Thymus (tissue), 11 donors: ENCODE data around the gene COG2. TPM values are rescaled to one million over a fixed set of nuclear protein-coding genes. Genes with fewer than 3 reads are reported as not detected.

Experiments used
- DNase-seq, 9 donors: peaks; one replicate each; pipeline ENCODE4 v3.0.0-alpha.2; 2013; ENCODE audit warnings: low spot score in 9 of 9, low read depth in 6 of 9, missing footprints in 1 of 9
- H3K27ac ChIP-seq, 2 donors: one replicate each; pipeline ENCODE4 v1.5.1; 2013; ENCODE audit warnings: control low read depth in 1 of 2, low read depth in 1 of 2, low read length in 1 of 2, mild to moderate bottlenecking in 1 of 2, moderate library complexity in 1 of 2
- H3K27me3 ChIP-seq, 2 donors: one replicate each; pipeline ENCODE4 v1.5.1; 2013; ENCODE audit warnings: low read length in 1 of 2; ENCODE audit not compliant: control insufficient read depth in 2 of 2, insufficient read depth in 1 of 2
- H3K36me3 ChIP-seq, 2 donors: one replicate each; pipeline ENCODE4 v1.5.1; 2013; ENCODE audit warnings: low read length in 1 of 2, mild to moderate bottlenecking in 1 of 2, moderate library complexity in 1 of 2; ENCODE audit not compliant: control insufficient read depth in 2 of 2, insufficient read depth in 2 of 2
- H3K4me1 ChIP-seq, 2 donors: one replicate each; pipeline ENCODE4 v1.5.1; 2013; ENCODE audit warnings: low read length in 2 of 2; ENCODE audit not compliant: control insufficient read depth in 2 of 2, insufficient read depth in 2 of 2
- H3K4me3 ChIP-seq, 2 donors: one replicate each; pipeline ENCODE4 v1.5.1; 2013; ENCODE audit warnings: low read length in 2 of 2, control low read depth in 1 of 2, mild to moderate bottlenecking in 1 of 2
- H3K9me3 ChIP-seq, 2 donors: one replicate each; pipeline ENCODE4 v1.5.1; 2013; ENCODE audit warnings: low read length in 1 of 2, mild to moderate bottlenecking in 1 of 2; ENCODE audit not compliant: control insufficient read depth in 2 of 2, insufficient read depth in 1 of 2
- WGBS: extraction: QIAGEN DNeasy Blood & Tissue Kit; methylation state at CpG from one replicate; pipeline ENCODE4 v1.1.7; 2013; 5-methylcytosine and 5-hydroxymethylcytosine counted together
- polyA plus RNA-seq: library from polyadenylated mRNA; stranded (reverse); fragments of 200-250 nt; gene quantifications from one replicate; pipeline ENCODE4 v1.2.3, GENCODE V29; 2013
- total RNA-seq: library from RNA; stranded (reverse); fragments of 120-200 nt; gene quantifications from one replicate; pipeline ENCODE4 v1.2.4, GENCODE V29; 2013
- donor health status: healthy.

COG2 gene
- total and polyA plus RNA-seq, 2 donors = 20.1 to 27.1 TPM

GRCh38 chr1:230690101-230690500 lies 47.8 kb downstream of the COG2 start:
- peaks cover 46 to 80% of the 10 kb centered on the region in 2 donors for H3K36me3 ChIP-seq
- 98% methylated on average over 9 of the region's 9 CpGs for WGBS
- H3K4me1 ChIP-seq = no peaks in the 10 kb centered on the region
- H3K27ac ChIP-seq = no peak overlapping the region
- DNase-seq = no peak
- H3K4me3 ChIP-seq = no peak overlapping the region
- H3K9me3 ChIP-seq = no peaks in the 10 kb centered on the region
- H3K27me3 ChIP-seq = no peaks in the 10 kb centered on the region

GRCh38 chr1:230691615-230692014 lies 49.3 kb downstream of the COG2 start:
- no peak for DNase-seq
- Histone ChIP-seq H3K4me3 (no peak overlapping the region), H3K27me3 (no peaks in the 10 kb centered on the region), H3K4me1 (no peaks in the 10 kb centered on the region), H3K27ac (no peak overlapping the region), H3K36me3 (peaks cover 38 to 70% of the 10 kb centered on the region in 2 donors), H3K9me3 (no peaks in the 10 kb centered on the region)
- WGBS = 99% methylated on average over 10 of the region's 10 CpGs

GRCh38 chr1:230693221-230693620 lies 50.9 kb downstream of the COG2 start:
- Histone ChIP-seq H3K27ac (no peak overlapping the region), H3K27me3 (no peaks in the 10 kb centered on the region), H3K4me3 (no peak overlapping the region), H3K4me1 (no peaks in the 10 kb centered on the region), H3K9me3 (no peaks in the 10 kb centered on the region), H3K36me3 (peaks cover 32 to 59% of the 10 kb centered on the region in 2 donors)
- 97% methylated on average over 6 of the region's 6 CpGs for WGBS
- no peak for DNase-seq

- 98% methylated on average over 8 of the region's 8 CpGs for WGBS
- H3K4me1 ChIP-seq = no peaks in the 10 kb centered on the region
- H3K36me3 ChIP-seq = peaks cover 28 to 54% of the 10 kb centered on the region in 2 donors
- DNase-seq = no peak
- H3K27me3 ChIP-seq = no peaks in the 10 kb centered on the region
- no peak overlapping the region for H3K27ac ChIP-seq
- H3K9me3 ChIP-seq = no peaks in the 10 kb centered on the region
- no peak overlapping the region for H3K4me3 ChIP-seq
Observed at GRCh38 chr1:230693777-230694176, 51.5 kb downstream of the COG2 start.

GRCh38 chr1:230694464-230694863 lies 52.2 kb downstream of the COG2 start:
- no peak for DNase-seq
- H3K36me3 ChIP-seq = peaks cover 28 to 47% of the 10 kb centered on the region in 2 donors

GRCh38 chr1:230694991-230695390 lies 52.7 kb downstream of the COG2 start:
- Histone ChIP-seq H3K36me3 (peaks cover 23 to 41% of the 10 kb centered on the region in 2 donors), H3K27ac (no peak overlapping the region), H3K4me3 (no peak overlapping the region), H3K27me3 (no peaks in the 10 kb centered on the region), H3K9me3 (no peaks in the 10 kb centered on the region), H3K4me1 (no peaks in the 10 kb centered on the region)
- no peak for DNase-seq
- 50% methylated on average over 4 of the region's 4 CpGs for WGBS

More at GRCh38 chr1:230694464-230694863, 52.2 kb downstream of the COG2 start:
- WGBS = 95% methylated on average over 4 of the region's 4 CpGs
- no peaks in the 10 kb centered on the region for H3K4me1 ChIP-seq
- H3K9me3 ChIP-seq = no peaks in the 10 kb centered on the region
- no peaks in the 10 kb centered on the region for H3K27me3 ChIP-seq
- no peak overlapping the region for H3K4me3 ChIP-seq
- H3K27ac ChIP-seq = no peak overlapping the region

GRCh38 chr1:230696218-230696617 lies 53.9 kb downstream of the COG2 start:
- Histone ChIP-seq H3K36me3 (peaks cover 19 to 30% of the 10 kb centered on the region in 2 donors), H3K4me3 (no peak overlapping the region), H3K27me3 (no peaks in the 10 kb centered on the region), H3K9me3 (no peaks in the 10 kb centered on the region), H3K4me1 (no peaks in the 10 kb centered on the region), H3K27ac (no peak overlapping the region)
- WGBS = 97% methylated on average over 8 of the region's 8 CpGs
- no peak for DNase-seq

GRCh38 chr1:230696722-230697437 lies 54.6 kb downstream of the COG2 start:
- no peaks in the 10 kb centered on the region for H3K27me3 ChIP-seq
- H3K36me3 ChIP-seq = peaks cover 13 to 24% of the 10 kb centered on the region in 2 donors
- H3K9me3 ChIP-seq = no peaks in the 10 kb centered on the region
- H3K4me1 ChIP-seq = no peaks in the 10 kb centered on the region
- WGBS = 94% methylated on average over 7 of the region's 7 CpGs
- no peak overlapping the region for H3K4me3 ChIP-seq
- no peak for DNase-seq
- H3K27ac ChIP-seq = no peak overlapping the region

GRCh38 chr1:230698130-230698529 lies 55.8 kb downstream of the COG2 start:
- WGBS = 94% methylated on average over 14 of the region's 14 CpGs
- Histone ChIP-seq H3K4me1 (no peaks in the 10 kb centered on the region), H3K9me3 (no peaks in the 10 kb centered on the region), H3K36me3 (peaks cover 12 to 14% of the 10 kb centered on the region in 2 donors), H3K27ac (no peak overlapping the region), H3K4me3 (no peak overlapping the region), H3K27me3 (no peaks in the 10 kb centered on the region)
- no peak for DNase-seq
